OCI-LY1 (cell line): ENCODE data around the gene LRMDA.

Source experiments
- EZH2 ChIP-seq: fragments of 200-600 bp; sonication (generic), shearing (Covaris generic); IDR thresholded peaks from 2 replicates; pipeline ENCODE4 v1.8.0; 2017; ENCODE audit warnings: borderline replicate concordance, mixed run types, mild to moderate bottlenecking, antibody characterized with exemption, low read length, moderate library complexity, mixed read lengths
- TF ChIP-seq, protein P1 (sequence below): fragments of 200-600 bp; sonication (generic), shearing (Covaris generic); IDR thresholded peaks from 2 replicates; pipeline ENCODE4 v1.5.1; 2017; ENCODE audit warnings: mild to moderate bottlenecking, antibody characterized with exemption, low read length, moderate library complexity, mixed read lengths

DNA sequence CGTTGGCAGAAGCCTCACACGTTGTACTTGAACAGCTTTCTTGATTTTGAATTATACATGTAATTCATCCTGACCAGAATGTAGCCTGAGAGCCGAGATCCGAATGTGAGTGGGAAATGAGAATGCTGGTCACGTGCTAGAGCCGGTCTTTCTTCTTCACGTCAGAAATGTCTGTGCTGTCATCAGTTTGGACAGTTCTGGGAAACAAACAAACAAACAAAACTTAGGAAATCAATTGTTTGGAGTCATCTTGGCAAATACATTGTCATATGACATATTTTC is 729.8 kb downstream of the LRMDA start:
- TF ChIP-seq, protein P1, sequence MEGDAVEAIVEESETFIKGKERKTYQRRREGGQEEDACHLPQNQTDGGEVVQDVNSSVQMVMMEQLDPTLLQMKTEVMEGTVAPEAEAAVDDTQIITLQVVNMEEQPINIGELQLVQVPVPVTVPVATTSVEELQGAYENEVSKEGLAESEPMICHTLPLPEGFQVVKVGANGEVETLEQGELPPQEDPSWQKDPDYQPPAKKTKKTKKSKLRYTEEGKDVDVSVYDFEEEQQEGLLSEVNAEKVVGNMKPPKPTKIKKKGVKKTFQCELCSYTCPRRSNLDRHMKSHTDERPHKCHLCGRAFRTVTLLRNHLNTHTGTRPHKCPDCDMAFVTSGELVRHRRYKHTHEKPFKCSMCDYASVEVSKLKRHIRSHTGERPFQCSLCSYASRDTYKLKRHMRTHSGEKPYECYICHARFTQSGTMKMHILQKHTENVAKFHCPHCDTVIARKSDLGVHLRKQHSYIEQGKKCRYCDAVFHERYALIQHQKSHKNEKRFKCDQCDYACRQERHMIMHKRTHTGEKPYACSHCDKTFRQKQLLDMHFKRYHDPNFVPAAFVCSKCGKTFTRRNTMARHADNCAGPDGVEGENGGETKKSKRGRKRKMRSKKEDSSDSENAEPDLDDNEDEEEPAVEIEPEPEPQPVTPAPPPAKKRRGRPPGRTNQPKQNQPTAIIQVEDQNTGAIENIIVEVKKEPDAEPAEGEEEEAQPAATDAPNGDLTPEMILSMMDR = no peak
- no peak for TF ChIP-seq EZH2
